Measurements from ENCODE around the gene AGAP2.
A peak's percentile ranks its signal among the peaks of the same experiment; 100 is the strongest.

AGAP2 gene

DNA sequence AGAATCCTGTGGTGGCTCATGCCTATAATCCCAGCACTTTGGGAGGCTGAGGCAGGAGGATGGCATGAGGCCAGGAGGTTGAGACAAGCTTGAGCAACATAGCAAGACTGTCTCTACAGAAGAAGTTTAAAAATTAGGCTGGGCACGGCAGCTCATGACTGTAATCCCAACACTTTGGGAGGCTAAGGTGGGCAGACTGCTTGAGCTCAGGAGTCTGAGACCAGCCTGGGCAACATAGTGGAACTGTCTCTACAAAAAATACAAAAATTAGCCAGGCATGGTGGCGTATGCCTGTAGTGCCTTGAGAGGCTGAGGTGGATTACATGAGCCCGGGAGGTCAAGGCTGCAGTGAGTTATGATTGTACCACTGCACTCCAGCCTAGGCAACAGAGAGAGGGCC lies 29.3 kb upstream of the AGAP2 start:
- Histone ChIP-seq H3K27ac (ENCODE audit: low read depth, low read length) (no peak overlapping the region), H3K4me1 (ENCODE audit: control insufficient read depth, insufficient read depth, low read length, unreplicated experiment) (peaks cover 21% of the 10 kb centered on the region), H3K79me2 (ENCODE audit: control insufficient read depth, insufficient read depth, low read length, unreplicated experiment) (peaks cover 2% of the 10 kb centered on the region), H3K27me3 (ENCODE audit: insufficient read depth, low read length) (peaks cover 33% of the 10 kb centered on the region), H3K36me3 (ENCODE audit: insufficient read depth, low read length) (no peaks in the 10 kb centered on the region), H2AFZ (ENCODE audit: low read length, unreplicated experiment) (no peak overlapping the region), H3K4me3 (ENCODE audit: low read depth, low read length) (no peak overlapping the region)

DNA sequence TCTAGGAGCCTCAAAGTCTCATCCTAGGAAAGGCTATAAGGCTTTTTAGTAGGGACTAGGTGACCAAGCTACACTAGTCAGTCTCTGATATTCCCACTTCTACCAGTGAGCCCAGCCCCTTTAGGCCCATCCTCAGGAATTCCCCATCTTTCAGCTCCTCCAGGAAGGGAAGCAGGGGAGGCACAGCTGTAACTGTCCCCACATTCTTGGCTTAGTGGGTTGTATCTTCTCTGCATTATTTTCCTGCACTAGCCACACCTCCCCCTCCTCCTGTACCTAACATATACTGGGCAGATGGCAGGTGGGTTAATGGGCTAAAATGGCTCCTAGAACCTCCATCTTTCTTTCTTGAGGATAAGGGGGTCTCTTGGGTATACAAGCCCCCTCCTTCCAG lies 28.8 kb upstream of the AGAP2 start:
- peaks cover 21% of the 10 kb centered on the region for H3K4me1 ChIP-seq (ENCODE audit: control insufficient read depth, insufficient read depth, low read length, unreplicated experiment)
- no peak overlapping the region for H3K27ac ChIP-seq (ENCODE audit: low read depth, low read length)
- no peak overlapping the region for H2AFZ ChIP-seq (ENCODE audit: low read length, unreplicated experiment)
- H3K27me3 ChIP-seq (ENCODE audit: insufficient read depth, low read length): peaks cover 33% of the 10 kb centered on the region
- H3K36me3 ChIP-seq (ENCODE audit: insufficient read depth, low read length): no peaks in the 10 kb centered on the region
- H3K4me3 ChIP-seq (ENCODE audit: low read depth, low read length): peak overlapping the region; percentile 65; the same call in 1 of the 2 replicates
- H3K79me2 ChIP-seq (ENCODE audit: control insufficient read depth, insufficient read depth, low read length, unreplicated experiment): no peaks in the 10 kb centered on the region

DNA sequence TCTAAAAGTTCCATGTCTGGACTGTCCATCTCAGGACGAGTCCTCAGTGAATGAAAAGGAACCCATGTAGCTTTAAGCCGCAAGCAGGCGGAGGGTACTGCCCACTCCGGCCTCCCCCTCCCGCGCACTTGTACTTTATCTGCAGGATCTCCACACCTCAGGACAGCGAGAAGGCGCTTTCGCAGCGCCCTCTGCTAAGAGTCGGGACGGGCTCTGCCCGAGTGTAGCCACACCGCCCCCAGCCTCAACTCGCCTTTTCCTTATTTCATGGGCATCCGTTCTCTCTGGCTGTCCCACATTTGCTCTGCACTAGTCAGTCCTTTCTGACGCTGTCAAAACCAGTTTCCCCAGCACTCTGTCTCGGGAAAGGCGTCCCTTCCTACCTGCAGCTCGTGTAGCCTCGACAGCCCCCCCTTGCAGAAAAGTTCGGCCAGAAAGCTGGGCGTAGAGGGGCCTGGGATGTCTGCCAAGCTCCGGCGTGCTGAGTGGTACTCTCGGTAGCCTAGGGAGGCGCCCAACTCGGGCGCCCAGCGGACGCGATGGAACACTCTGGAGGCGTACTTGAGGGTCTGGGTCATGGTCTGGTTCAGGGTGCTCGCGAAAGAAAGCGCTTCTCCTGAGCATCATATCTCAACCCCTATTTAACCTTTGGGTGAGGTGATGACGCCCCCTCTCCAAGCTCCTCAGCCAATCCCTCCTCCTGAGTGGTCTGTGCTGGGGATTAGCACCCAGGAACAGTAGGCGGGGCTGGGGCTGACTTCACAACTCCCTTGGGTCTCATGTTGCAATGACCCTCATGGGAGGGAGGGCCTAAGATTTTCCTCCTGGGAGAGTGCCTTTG lies 28.1 kb upstream of the AGAP2 start, which contains the start of gene CYP27B1:
Gene CYP27B1 (minus strand): TSS at position 615 of the 841 bp plus-strand sequence. CDS start 37 bp downstream, at position 578.
- Histone ChIP-seq H3K27me3 (ENCODE audit: insufficient read depth, low read length) (peaks cover 33% of the 10 kb centered on the region), H2AFZ (ENCODE audit: low read length, unreplicated experiment) (no peak within 1 kb of the TSS)

DNA sequence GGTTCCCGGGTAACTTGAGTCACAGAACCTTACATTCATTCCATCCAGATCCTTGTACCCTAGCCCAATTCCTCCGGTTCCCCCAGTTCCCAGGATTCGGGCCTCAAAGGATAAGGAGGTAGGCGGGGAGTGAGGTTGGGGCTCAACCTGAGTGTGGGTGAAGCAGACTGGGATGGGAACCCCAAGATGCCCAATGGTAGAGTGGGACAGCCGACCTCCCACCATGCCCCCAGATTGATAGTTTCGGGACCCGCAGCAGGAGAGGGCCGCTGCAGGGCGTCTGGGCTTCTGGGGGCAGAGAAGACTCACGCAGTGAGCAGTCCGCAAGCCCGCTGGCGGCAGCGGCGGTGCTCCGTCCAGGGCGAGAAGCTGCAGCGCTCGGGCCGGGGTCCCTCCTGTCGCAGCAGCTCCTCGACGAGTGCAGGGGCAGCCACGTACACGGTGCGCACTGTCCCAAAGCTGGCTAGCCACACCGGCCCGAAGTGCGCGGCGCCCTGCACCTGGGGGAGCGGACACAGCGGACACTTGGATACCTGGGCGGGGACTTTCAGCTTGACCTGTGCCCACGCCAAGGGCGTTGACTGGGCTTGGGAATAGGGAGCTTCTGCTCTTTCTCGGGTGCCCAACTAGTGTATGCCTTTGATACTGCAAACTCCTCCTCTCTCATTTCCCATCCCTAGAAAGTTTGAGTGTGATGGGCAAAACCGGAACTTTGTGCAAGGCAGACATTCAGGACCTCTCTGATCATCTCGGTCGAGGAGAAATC lies 27.3 kb upstream of the AGAP2 start:
- no peaks in the 10 kb centered on the region for H3K36me3 ChIP-seq (ENCODE audit: insufficient read depth, low read length)
- H3K27ac ChIP-seq (ENCODE audit: low read depth, low read length): no peak overlapping the region
- peaks cover 21% of the 10 kb centered on the region for H3K4me1 ChIP-seq (ENCODE audit: control insufficient read depth, insufficient read depth, low read length, unreplicated experiment)
- H3K4me3 ChIP-seq (ENCODE audit: low read depth, low read length): peak overlapping the region; percentile 65
- H3K79me2 ChIP-seq (ENCODE audit: control insufficient read depth, insufficient read depth, low read length, unreplicated experiment): no peaks in the 10 kb centered on the region
- no peak overlapping the region for H2AFZ ChIP-seq (ENCODE audit: low read length, unreplicated experiment)
- H3K27me3 ChIP-seq (ENCODE audit: insufficient read depth, low read length): peaks cover 33% of the 10 kb centered on the region

More for the DNA sequence above, 28.1 kb upstream of the AGAP2 start, which contains the start of gene CYP27B1:
- no peaks in the 10 kb centered on the region for H3K79me2 ChIP-seq (ENCODE audit: control insufficient read depth, insufficient read depth, low read length, unreplicated experiment)
- peaks cover 21% of the 10 kb centered on the region for H3K4me1 ChIP-seq (ENCODE audit: control insufficient read depth, insufficient read depth, low read length, unreplicated experiment)
- no peak within 1 kb of the TSS for H3K27ac ChIP-seq (ENCODE audit: low read depth, low read length)
- peak within 1 kb of the TSS; percentile 65 for H3K4me3 ChIP-seq (ENCODE audit: low read depth, low read length)
- no peaks in the 10 kb centered on the region for H3K36me3 ChIP-seq (ENCODE audit: insufficient read depth, low read length)

DNA sequence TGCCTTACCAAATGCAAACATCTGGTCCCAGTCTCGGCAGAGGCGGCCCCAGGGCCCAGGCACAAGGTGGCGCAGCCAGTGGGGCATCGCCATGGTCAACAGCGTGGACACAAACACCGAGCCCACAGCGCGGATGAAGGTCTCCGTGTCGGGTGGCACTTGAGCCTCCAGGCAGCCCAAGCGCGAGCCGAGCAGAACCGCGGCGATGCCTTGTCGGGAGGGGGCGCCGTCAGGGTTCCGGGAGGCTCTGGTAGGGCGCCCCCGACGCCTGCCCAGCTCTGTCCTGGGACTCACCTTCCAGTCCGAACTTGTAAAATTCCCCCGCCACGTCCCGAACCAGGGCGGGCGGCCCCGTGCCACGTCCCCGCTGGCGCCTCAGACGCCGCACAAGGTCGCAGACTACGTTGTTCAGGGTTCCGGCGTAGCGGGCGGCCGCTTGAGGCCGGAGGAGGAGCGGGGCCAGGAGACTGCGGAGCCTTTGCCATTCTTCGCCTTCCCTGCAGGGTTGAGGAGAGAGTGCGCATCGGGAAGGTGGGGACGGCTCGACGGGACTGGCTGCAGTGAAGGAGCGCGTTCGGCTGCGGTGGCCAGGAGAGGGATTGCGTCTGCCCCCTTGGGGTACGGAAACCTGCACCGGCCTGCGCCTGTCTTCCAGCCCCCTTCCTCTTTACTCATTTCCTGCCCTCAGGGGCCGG lies 26.6 kb upstream of the AGAP2 start:
- Histone ChIP-seq H3K36me3 (ENCODE audit: insufficient read depth, low read length) (no peaks in the 10 kb centered on the region), H2AFZ (ENCODE audit: low read length, unreplicated experiment) (no peak overlapping the region), H3K27me3 (ENCODE audit: insufficient read depth, low read length) (peaks cover 33% of the 10 kb centered on the region), H3K4me1 (ENCODE audit: control insufficient read depth, insufficient read depth, low read length, unreplicated experiment) (peaks cover 21% of the 10 kb centered on the region), H3K27ac (ENCODE audit: low read depth, low read length) (no peak overlapping the region), H3K4me3 (ENCODE audit: low read depth, low read length) (peak overlapping the region; percentile 65), H3K79me2 (ENCODE audit: control insufficient read depth, insufficient read depth, low read length, unreplicated experiment) (no peaks in the 10 kb centered on the region)

DNA sequence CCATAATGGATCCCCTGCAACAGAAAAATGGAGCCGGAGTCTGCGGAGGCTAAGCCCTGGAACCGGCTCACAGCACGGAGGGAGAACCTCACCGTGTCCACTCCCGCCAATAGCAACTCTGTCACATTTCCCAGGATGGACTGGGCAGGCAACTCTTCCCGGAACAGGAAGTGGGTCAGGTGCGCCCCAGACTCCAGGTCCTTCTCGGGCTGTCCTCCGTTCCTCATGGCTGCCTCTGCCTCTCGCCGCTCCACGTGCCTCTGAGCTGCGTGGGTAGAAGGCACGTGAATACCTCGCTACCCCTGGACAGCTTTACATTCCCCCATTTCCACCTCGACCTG lies 26.1 kb upstream of the AGAP2 start:
- Histone ChIP-seq H3K79me2 (ENCODE audit: control insufficient read depth, insufficient read depth, low read length, unreplicated experiment) (no peaks in the 10 kb centered on the region), H3K4me1 (ENCODE audit: control insufficient read depth, insufficient read depth, low read length, unreplicated experiment) (peaks cover 21% of the 10 kb centered on the region), H3K4me3 (ENCODE audit: low read depth, low read length) (peak overlapping the region; percentile 65), H3K27ac (ENCODE audit: low read depth, low read length) (no peak overlapping the region), H3K36me3 (ENCODE audit: insufficient read depth, low read length) (no peaks in the 10 kb centered on the region), H2AFZ (ENCODE audit: low read length, unreplicated experiment) (no peak overlapping the region), H3K27me3 (ENCODE audit: insufficient read depth, low read length) (peaks cover 33% of the 10 kb centered on the region)

DNA sequence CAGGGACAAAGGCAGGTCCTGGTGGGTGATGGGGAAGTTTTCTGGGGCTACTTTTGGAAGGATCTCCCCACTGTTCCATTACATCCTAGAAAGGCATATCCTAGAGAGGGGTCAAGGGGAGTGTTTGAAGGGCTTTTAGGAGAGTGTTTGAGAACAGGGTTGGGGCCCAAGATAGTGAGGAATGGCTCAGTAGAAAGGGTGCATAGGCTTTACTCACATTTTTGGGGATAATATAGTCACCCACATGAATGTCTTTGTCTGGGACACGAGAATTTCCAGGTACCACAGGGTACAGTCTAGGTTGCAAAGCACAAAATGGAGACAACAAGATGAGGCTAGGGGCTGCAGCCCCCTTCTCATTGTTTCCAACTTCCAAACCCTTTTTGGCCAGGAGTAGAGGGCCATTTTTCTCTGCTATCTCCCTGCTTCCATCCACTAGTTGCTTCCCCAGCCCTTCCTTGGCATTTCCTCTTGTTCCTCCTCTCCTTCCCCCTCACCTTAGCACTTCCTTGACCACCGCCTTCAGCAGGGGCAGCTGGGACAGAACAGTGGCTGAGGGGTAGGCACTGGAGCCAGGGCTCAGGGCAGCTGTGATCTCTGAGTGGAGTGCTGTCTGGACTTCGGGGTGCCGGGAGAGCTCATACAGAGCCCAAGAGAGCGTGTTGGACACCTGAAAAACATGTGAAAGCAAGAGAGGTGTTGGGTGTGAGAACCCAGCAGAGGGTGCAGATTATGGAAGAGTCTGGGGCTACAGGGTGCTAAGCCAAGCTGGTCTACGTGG lies 25.5 kb upstream of the AGAP2 start:
- no peaks in the 10 kb centered on the region for H3K36me3 ChIP-seq (ENCODE audit: insufficient read depth, low read length)
- H3K27ac ChIP-seq (ENCODE audit: low read depth, low read length): no peak overlapping the region
- H2AFZ ChIP-seq (ENCODE audit: low read length, unreplicated experiment): no peak overlapping the region
- no peaks in the 10 kb centered on the region for H3K79me2 ChIP-seq (ENCODE audit: control insufficient read depth, insufficient read depth, low read length, unreplicated experiment)
- H3K4me3 ChIP-seq (ENCODE audit: low read depth, low read length): no peak overlapping the region
- peaks cover 33% of the 10 kb centered on the region for H3K27me3 ChIP-seq (ENCODE audit: insufficient read depth, low read length)
- peaks cover 21% of the 10 kb centered on the region for H3K4me1 ChIP-seq (ENCODE audit: control insufficient read depth, insufficient read depth, low read length, unreplicated experiment)

DNA sequence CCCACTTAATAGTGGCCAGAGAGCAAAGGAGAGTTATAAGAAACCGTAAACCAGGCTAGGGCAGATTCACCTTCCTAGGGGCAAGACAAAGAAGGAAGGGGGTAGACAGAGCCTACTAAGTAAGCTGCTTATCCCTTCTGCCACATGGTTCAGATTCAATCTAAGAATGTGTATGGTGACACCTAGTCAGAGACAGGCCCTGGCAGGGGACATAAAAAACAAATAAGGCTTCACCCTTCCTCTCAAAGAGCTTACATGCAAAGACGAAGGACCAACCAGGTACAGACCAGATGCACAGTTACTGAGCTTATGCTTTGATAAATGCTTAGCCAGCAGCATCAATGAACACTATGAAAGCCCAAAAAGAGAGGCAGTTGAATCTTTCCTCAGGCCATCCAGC lies 23.9 kb upstream of the AGAP2 start:
- H3K27ac ChIP-seq (ENCODE audit: low read depth, low read length): no peak overlapping the region
- H3K79me2 ChIP-seq (ENCODE audit: control insufficient read depth, insufficient read depth, low read length, unreplicated experiment): no peaks in the 10 kb centered on the region
- no peak overlapping the region for H3K4me3 ChIP-seq (ENCODE audit: low read depth, low read length)
- no peaks in the 10 kb centered on the region for H3K36me3 ChIP-seq (ENCODE audit: insufficient read depth, low read length)
- peaks cover 19% of the 10 kb centered on the region for H3K4me1 ChIP-seq (ENCODE audit: control insufficient read depth, insufficient read depth, low read length, unreplicated experiment)
- peaks cover 33% of the 10 kb centered on the region for H3K27me3 ChIP-seq (ENCODE audit: insufficient read depth, low read length)
- H2AFZ ChIP-seq (ENCODE audit: low read length, unreplicated experiment): no peak overlapping the region

DNA sequence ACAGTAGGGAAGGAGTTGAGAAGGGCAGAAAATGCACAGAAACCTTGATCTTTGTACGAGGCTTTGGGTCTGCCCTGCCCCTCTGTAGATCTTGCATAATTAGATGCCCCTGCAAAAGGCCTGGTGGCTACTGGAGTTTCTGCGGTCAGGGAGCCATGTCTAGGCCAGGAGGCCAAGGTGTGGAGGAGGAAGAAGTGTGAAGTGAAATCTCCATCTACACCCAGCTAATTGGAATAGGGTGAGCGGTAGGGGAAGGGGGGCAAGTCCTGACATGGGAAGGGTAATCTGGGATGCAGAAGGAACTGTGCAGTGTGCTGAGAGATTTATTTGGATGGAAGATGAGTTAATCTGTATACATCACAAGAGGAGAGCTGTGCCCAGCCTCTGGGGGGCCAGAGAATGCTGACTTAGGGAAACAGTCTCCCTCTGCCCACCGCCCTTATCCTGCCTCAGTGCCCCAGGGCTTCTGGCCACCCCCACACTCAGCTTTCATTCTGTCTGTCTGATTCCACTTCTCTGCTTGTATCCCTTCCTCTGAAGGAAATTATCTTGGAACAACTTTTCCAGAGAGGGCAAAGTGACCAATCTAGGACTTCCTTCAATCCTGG lies 23.0 kb upstream of the AGAP2 start:
- no peaks in the 10 kb centered on the region for H3K36me3 ChIP-seq (ENCODE audit: insufficient read depth, low read length)
- peaks cover 9% of the 10 kb centered on the region for H3K4me1 ChIP-seq (ENCODE audit: control insufficient read depth, insufficient read depth, low read length, unreplicated experiment)
- H3K79me2 ChIP-seq (ENCODE audit: control insufficient read depth, insufficient read depth, low read length, unreplicated experiment): no peaks in the 10 kb centered on the region
- no peak overlapping the region for H3K4me3 ChIP-seq (ENCODE audit: low read depth, low read length)
- no peak overlapping the region for H3K27ac ChIP-seq (ENCODE audit: low read depth, low read length)
- H2AFZ ChIP-seq (ENCODE audit: low read length, unreplicated experiment): no peak overlapping the region
- peaks cover 36% of the 10 kb centered on the region for H3K27me3 ChIP-seq (ENCODE audit: insufficient read depth, low read length)
